ENCODE results near the gene FYTTD1. TPM values are rescaled to one million over a fixed set of nuclear protein-coding genes. Genes with fewer than 3 reads are reported as not detected.

FYTTD1 gene
- polyA plus RNA-seq, 2 of the 4 experiments (the other 2 are of a cell fraction): 22.2 to 37.3 TPM

DNA sequence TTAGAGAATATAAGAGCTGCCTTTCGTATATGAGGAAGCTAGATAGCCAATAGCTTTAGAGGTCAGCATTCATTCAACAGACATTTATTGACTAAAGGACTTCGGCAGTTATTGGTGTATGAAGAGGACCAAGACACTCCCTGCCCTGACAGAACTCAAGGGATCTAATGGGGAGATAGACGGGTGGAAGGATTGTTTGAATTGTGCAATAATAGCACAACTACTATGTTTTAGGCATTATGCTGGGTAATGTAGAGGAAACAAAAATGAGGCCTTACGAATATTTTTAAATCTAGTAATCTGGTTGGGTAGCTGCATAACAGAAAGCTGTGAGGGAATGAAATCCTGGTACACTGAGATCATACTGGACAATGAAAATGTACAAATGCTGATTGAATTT lies 46.4 kb downstream of the FYTTD1 start:
- 64% methylated on average over 4 of the region's 4 CpGs for WGBS (ENCODE audit: missing lambda C conversion rate)
- Histone ChIP-seq H3K27ac (peak overlapping the region; percentile 24 to 60; a peak in 2 of 6 replicates), H3K4me3 (no peak overlapping the region), H3K9me3 (no peaks in the 10 kb centered on the region), H3K4me1 (peaks cover 38% of the 10 kb centered on the region), H3K4me2 (0 out of 3 replicates have a peak overlapping the region, but pooled peaks have one; percentile 53)
- ChIA-PET CTCF (no interaction called here), POLR2A (no interaction called here)
- no peak for DNase-seq (ENCODE audit: low read depth in 1 of 2, low spot score in 1 of 2)
- TF ChIP-seq, protein P1, sequence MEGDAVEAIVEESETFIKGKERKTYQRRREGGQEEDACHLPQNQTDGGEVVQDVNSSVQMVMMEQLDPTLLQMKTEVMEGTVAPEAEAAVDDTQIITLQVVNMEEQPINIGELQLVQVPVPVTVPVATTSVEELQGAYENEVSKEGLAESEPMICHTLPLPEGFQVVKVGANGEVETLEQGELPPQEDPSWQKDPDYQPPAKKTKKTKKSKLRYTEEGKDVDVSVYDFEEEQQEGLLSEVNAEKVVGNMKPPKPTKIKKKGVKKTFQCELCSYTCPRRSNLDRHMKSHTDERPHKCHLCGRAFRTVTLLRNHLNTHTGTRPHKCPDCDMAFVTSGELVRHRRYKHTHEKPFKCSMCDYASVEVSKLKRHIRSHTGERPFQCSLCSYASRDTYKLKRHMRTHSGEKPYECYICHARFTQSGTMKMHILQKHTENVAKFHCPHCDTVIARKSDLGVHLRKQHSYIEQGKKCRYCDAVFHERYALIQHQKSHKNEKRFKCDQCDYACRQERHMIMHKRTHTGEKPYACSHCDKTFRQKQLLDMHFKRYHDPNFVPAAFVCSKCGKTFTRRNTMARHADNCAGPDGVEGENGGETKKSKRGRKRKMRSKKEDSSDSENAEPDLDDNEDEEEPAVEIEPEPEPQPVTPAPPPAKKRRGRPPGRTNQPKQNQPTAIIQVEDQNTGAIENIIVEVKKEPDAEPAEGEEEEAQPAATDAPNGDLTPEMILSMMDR (IDR thresholded peaks at IDR 0.05): no peak
- TF ChIP-seq RFX5 (IDR thresholded peaks at IDR 0.05) (no peak), KDM1A (IDR thresholded peaks at IDR 0.05; ENCODE audit: low read depth) (no peak), ESRRA (IDR thresholded peaks at IDR 0.05; ENCODE audit: borderline replicate concordance, low read length) (no peak), HEYL (CRISPR knock-in tag; IDR thresholded peaks at IDR 0.05) (no peak), ZSCAN20 (CRISPR knock-in tag; IDR thresholded peaks at IDR 0.05) (no peak), ZFP36 (IDR thresholded peaks at IDR 0.05; ENCODE audit: borderline replicate concordance, partially characterized antibody) (no peak), TP53 (CRISPR knock-in tag; IDR thresholded peaks at IDR 0.05) (no peak), FOSL2 (IDR thresholded peaks at IDR 0.05) (no peak), FOSL2 (CRISPR knock-in tag; IDR thresholded peaks at IDR 0.05) (no peak), POLR2A (IDR thresholded peaks at IDR 0.05; ENCODE audit: low read length) (no peak), PHF8 (IDR thresholded peaks at IDR 0.05; ENCODE audit: borderline replicate concordance, low read depth) (no peak), JUN (IDR thresholded peaks at IDR 0.05) (no peak), HOXA7 (CRISPR knock-in tag; IDR thresholded peaks at IDR 0.05) (no peak), RNF2 (IDR thresholded peaks at IDR 0.05; ENCODE audit: borderline replicate concordance, low read depth) (no peak), EHMT2 (IDR thresholded peaks at IDR 0.05; ENCODE audit: low read depth) (no peak), ZNF302 (CRISPR knock-in tag; IDR thresholded peaks at IDR 0.05) (no peak), ZC3H11A (IDR thresholded peaks at IDR 0.05) (no peak)
- TF ChIP-seq, protein P2, sequence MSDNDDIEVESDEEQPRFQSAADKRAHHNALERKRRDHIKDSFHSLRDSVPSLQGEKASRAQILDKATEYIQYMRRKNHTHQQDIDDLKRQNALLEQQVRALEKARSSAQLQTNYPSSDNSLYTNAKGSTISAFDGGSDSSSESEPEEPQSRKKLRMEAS (IDR thresholded peaks at IDR 0.05): no peak
- ATAC-seq: no peak
- FAIRE-seq: no peak

DNA sequence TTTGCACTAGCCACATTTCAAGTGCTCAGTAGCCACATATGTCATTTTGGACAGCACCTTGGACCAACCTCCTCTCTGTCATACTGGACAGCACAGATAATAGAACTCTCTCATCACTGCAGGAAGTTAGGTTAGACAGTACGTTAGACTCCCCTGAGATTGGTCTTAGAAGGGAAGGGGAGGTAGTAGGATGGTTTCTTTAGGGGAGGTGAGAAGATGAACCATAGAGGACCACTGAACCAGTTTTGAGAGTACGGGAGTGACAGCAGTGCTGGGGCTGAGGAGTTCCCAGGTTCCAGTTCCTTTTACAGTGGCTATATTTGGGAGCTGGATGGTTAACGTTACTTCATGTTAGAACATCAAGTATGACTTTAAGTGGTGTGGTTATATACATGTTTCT lies 49.2 kb downstream of the FYTTD1 start:
- ChIA-PET POLR2A (no interaction called here), CTCF (interaction anchor here (0.9 kb wide), 1 partner anchor 9 kb away, joined by 3 read pairs; no protein-coding TSS in a partner anchor)
- no peak for DNase-seq (ENCODE audit: low read depth in 1 of 2, low spot score in 1 of 2)
- WGBS (ENCODE audit: missing lambda C conversion rate): 79% methylated on average over 3 of the region's 3 CpGs
- Histone ChIP-seq H3K27ac (no peak overlapping the region), H3K4me2 (no peak overlapping the region), H3K4me1 (peaks cover 26% of the 10 kb centered on the region), H3K4me3 (no peak overlapping the region), H3K9me3 (no peaks in the 10 kb centered on the region)
- FAIRE-seq: no peak
- ATAC-seq: no peak
- TF ChIP-seq FOXS1 (CRISPR knock-in tag; IDR thresholded peaks at IDR 0.05) (no peak), HEYL (CRISPR knock-in tag; IDR thresholded peaks at IDR 0.05) (no peak), KDM5A (IDR thresholded peaks at IDR 0.05) (no peak), ZC3H11A (IDR thresholded peaks at IDR 0.05) (no peak), HOXA7 (CRISPR knock-in tag; IDR thresholded peaks at IDR 0.05) (no peak), POLR2AphosphoS2 (conservative IDR thresholded peaks at IDR 0.05; ENCODE audit: low read length) (no peak)
- TF ChIP-seq, protein P3, sequence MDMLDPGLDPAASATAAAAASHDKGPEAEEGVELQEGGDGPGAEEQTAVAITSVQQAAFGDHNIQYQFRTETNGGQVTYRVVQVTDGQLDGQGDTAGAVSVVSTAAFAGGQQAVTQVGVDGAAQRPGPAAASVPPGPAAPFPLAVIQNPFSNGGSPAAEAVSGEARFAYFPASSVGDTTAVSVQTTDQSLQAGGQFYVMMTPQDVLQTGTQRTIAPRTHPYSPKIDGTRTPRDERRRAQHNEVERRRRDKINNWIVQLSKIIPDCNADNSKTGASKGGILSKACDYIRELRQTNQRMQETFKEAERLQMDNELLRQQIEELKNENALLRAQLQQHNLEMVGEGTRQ (IDR thresholded peaks at IDR 0.05): no peak
- TF ChIP-seq, protein P4, sequence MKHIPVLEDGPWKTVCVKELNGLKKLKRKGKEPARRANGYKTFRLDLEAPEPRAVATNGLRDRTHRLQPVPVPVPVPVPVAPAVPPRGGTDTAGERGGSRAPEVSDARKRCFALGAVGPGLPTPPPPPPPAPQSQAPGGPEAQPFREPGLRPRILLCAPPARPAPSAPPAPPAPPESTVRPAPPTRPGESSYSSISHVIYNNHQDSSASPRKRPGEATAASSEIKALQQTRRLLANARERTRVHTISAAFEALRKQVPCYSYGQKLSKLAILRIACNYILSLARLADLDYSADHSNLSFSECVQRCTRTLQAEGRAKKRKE (CRISPR knock-in tag; IDR thresholded peaks at IDR 0.05; ENCODE audit: low read depth): no peak

Data from A549 (cell line).